Parathyroid adenoma (tissue), 2 donors: ENCODE data around the gene VWCE.
A peak's percentile ranks its signal among the peaks of the same experiment; 100 is the strongest.

Experiments
- H2AFZ ChIP-seq: fragments of 300-600 bp; sonication (generic); one replicate; pipeline ENCODE4 v1.7.0; 2017; ENCODE audit warnings: antibody characterized with exemption, mild to moderate bottlenecking
- H3K27ac ChIP-seq: fragments of 300-600 bp; sonication (generic); one replicate; pipeline ENCODE4 v1.7.0; 2017
- H3K27me3 ChIP-seq: fragments of 300-600 bp; sonication (generic); one replicate; pipeline ENCODE4 v1.7.0; 2017; ENCODE audit warnings: low read length; ENCODE audit not compliant: control insufficient read depth, insufficient read depth
- H3K36me3 ChIP-seq: fragments of 300-600 bp; sonication (generic); one replicate; pipeline ENCODE4 v1.7.0; 2017; ENCODE audit warnings: low read length; ENCODE audit not compliant: control insufficient read depth, insufficient read depth
- H3K4me1 ChIP-seq: fragments of 300-600 bp; sonication (generic); one replicate; pipeline ENCODE4 v1.7.0; 2017; ENCODE audit warnings: control low read depth
- H3K4me2 ChIP-seq: fragments of 300-600 bp; sonication (generic); one replicate; pipeline ENCODE4 v1.7.0; 2017; ENCODE audit warnings: low read length
- H3K4me3 ChIP-seq: fragments of 300-600 bp; sonication (generic); one replicate; pipeline ENCODE4 v1.7.0; 2017; ENCODE audit warnings: low read depth, low read length
- H3K79me2 ChIP-seq: fragments of 300-600 bp; sonication (generic); one replicate; pipeline ENCODE4 v1.7.0; 2017; ENCODE audit warnings: control low read depth
- H3K9ac ChIP-seq: fragments of 300-600 bp; sonication (generic); one replicate; pipeline ENCODE4 v1.7.0; 2017; ENCODE audit warnings: mild to moderate bottlenecking
- H3K9me3 ChIP-seq: fragments of 300-600 bp; sonication (generic); one replicate; pipeline ENCODE4 v1.7.0; 2017; ENCODE audit warnings: low read length; ENCODE audit not compliant: control insufficient read depth
- TF ChIP-seq, protein P1 (sequence below): fragments of 300-600 bp; sonication (generic); IDR thresholded peaks from one replicate; pipeline ENCODE4 v1.7.0; 2017; ENCODE audit warnings: antibody characterized with exemption, mild to moderate bottlenecking
- donor health status: primary hyperparathyroidism.

The VWCE gene

GRCh38 chr11:61332797-61333549, 37.9 kb upstream of the VWCE start, which contains the start of the genes DDB1 and TKFC:
Gene DDB1, minus strand, starts transcription at chr11:61333105. Its CDS starts 137 bp downstream, at chr11:61332968.
Gene TKFC, plus strand, starts transcription at chr11:61333228. Its CDS starts 1,501 bp downstream, at chr11:61334729.
- Histone ChIP-seq H3K4me2 (peak within 1 kb of the TSS; percentile 67), H3K27ac (peak within 1 kb of the TSS; percentile 99), H3K79me2 (peaks cover 18% of the 10 kb centered on the region), H3K27me3 (no peaks in the 10 kb centered on the region), H3K9ac (peak within 1 kb of the TSS; percentile 93), H3K9me3 (no peaks in the 10 kb centered on the region), H3K4me1 (peaks cover 9% of the 10 kb centered on the region), H3K4me3 (peak within 1 kb of the TSS; percentile 85), H2AFZ (peak within 1 kb of the TSS; percentile 78), H3K36me3 (no peaks in the 10 kb centered on the region)
- TF ChIP-seq, protein P1, sequence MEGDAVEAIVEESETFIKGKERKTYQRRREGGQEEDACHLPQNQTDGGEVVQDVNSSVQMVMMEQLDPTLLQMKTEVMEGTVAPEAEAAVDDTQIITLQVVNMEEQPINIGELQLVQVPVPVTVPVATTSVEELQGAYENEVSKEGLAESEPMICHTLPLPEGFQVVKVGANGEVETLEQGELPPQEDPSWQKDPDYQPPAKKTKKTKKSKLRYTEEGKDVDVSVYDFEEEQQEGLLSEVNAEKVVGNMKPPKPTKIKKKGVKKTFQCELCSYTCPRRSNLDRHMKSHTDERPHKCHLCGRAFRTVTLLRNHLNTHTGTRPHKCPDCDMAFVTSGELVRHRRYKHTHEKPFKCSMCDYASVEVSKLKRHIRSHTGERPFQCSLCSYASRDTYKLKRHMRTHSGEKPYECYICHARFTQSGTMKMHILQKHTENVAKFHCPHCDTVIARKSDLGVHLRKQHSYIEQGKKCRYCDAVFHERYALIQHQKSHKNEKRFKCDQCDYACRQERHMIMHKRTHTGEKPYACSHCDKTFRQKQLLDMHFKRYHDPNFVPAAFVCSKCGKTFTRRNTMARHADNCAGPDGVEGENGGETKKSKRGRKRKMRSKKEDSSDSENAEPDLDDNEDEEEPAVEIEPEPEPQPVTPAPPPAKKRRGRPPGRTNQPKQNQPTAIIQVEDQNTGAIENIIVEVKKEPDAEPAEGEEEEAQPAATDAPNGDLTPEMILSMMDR, result no peak

- Histone ChIP-seq H3K4me3 (peak overlapping the region; percentile 85), H3K36me3 (no peaks in the 10 kb centered on the region), H3K9me3 (no peaks in the 10 kb centered on the region), H3K27me3 (no peaks in the 10 kb centered on the region), H3K27ac (peak overlapping the region; percentile 99), H3K9ac (peak overlapping the region; percentile 93), H2AFZ (peak overlapping the region; percentile 78), H3K4me1 (peaks cover 9% of the 10 kb centered on the region), H3K4me2 (peak overlapping the region; percentile 67), H3K79me2 (peaks cover 24% of the 10 kb centered on the region)
- TF ChIP-seq, protein P1, result no peak
Measured at GRCh38 chr11:61332281-61332796, 37.2 kb upstream of the VWCE start.

GRCh38 chr11:61331651-61332050, 36.5 kb upstream of the VWCE start:
- H3K27ac ChIP-seq, result peak overlapping the region; percentile 99
- H3K4me1 ChIP-seq, result peaks cover 9% of the 10 kb centered on the region
- H3K4me3 ChIP-seq, result peak overlapping the region; percentile 85
- H3K36me3 ChIP-seq, result no peaks in the 10 kb centered on the region
- no peak overlapping the region for H2AFZ ChIP-seq
- H3K4me2 ChIP-seq, result peak overlapping the region; percentile 67
- H3K79me2 ChIP-seq, result peaks cover 31% of the 10 kb centered on the region
- no peaks in the 10 kb centered on the region for H3K27me3 ChIP-seq
- no peak overlapping the region for H3K9ac ChIP-seq
- no peaks in the 10 kb centered on the region for H3K9me3 ChIP-seq
- TF ChIP-seq, protein P1, result no peak

GRCh38 chr11:61329871-61330270, 34.8 kb upstream of the VWCE start:
- Histone ChIP-seq H3K4me1 (peaks cover 6% of the 10 kb centered on the region), H3K9ac (no peak overlapping the region)
- TF ChIP-seq, protein P1, result no peak

More at GRCh38 chr11:61329871-61330270, 34.8 kb upstream of the VWCE start:
- Histone ChIP-seq H3K27ac (peak overlapping the region; percentile 15), H3K4me3 (no peak overlapping the region), H3K4me2 (no peak overlapping the region), H3K27me3 (no peaks in the 10 kb centered on the region), H3K36me3 (no peaks in the 10 kb centered on the region), H2AFZ (no peak overlapping the region), H3K9me3 (no peaks in the 10 kb centered on the region), H3K79me2 (peaks cover 40% of the 10 kb centered on the region)
